Esophagus squamous epithelium (tissue), 5 donors: ENCODE data around the gene GLYAT. TPM values are rescaled to one million over a fixed set of nuclear protein-coding genes. Genes with fewer than 3 reads are reported as not detected.

Experiments used
- DNase-seq: peaks from one replicate; lab custom pipeline; 2025; lab: John Stamatoyannopoulos, UW
- H3K27ac ChIP-seq, 4 donors: fragments of 200-600 bp; sonication (generic); one replicate each; pipeline ENCODE4 v1.5.1; 2016 to 2019; ENCODE audit warnings: mild to moderate bottlenecking in 1 of 4
- H3K27me3 ChIP-seq, 4 donors: fragments of 200-600 bp; sonication (generic); 1 replicate in 3 of 4; 2 replicates in 1 of 4; pipeline versions ENCODE4 v1.5.1 to v1.6.0; 2017 to 2021; ENCODE audit warnings: antibody characterized with exemption in 1 of 4
- H3K36me3 ChIP-seq, 3 donors: fragments of 200-600 bp; sonication (generic); one replicate each; pipeline ENCODE4 v1.5.1; 2016 to 2019
- H3K4me1 ChIP-seq, 3 donors: fragments of 200-600 bp; sonication (generic); one replicate each; pipeline ENCODE4 v1.5.1; 2017 to 2019
- H3K4me3 ChIP-seq, 4 donors: fragments of 200-600 bp; sonication (generic); 1 replicate in 3 of 4; 2 replicates in 1 of 4; pipeline ENCODE4 v1.5.1; 2016 to 2019; ENCODE audit warnings: mild to moderate bottlenecking in 2 of 4, moderate library complexity in 1 of 4
- H3K9me3 ChIP-seq, 3 donors: fragments of 200-600 bp; sonication (generic); one replicate each; pipeline ENCODE4 v1.5.1; 2016 to 2019
- CTCF ChIP-seq, 6 experiments: fragments of 450-650 bp in 4 of 6; fragments of 200-600 bp in 2 of 6; sonication (generic) in 2 of 6; IDR thresholded peaks; one replicate each; pipeline ENCODE4 v1.5.1; 2016 to 2019; ENCODE audit warnings: antibody characterized with exemption in 6 of 6, mild to moderate bottlenecking in 4 of 6, moderate library complexity in 4 of 6
- POLR2A ChIP-seq, 4 donors: fragments of 450-650 bp; IDR thresholded peaks; one replicate each; pipeline ENCODE4 v1.6.1; 2017; ENCODE audit warnings: antibody characterized with exemption in 4 of 4, mild to moderate bottlenecking in 4 of 4, moderate library complexity in 3 of 4
- WGBS, 2 donors: methylation state at CpG; one replicate each; pipeline ENCODE4 v1.1.5; 2018; 5-methylcytosine and 5-hydroxymethylcytosine counted together
- intact Hi-C: fragments of 100-400 bp; cut with DNase I; formaldehyde crosslinking; loops from one replicate; pipeline ENCODE4 v1.15.0; 2022
- total RNA-seq, 4 donors: library from RNA; depleted of rRNA; stranded (reverse); fragments of >200 nt; gene quantifications; one replicate each; pipeline ENCODE4 v1.1.0, GENCODE V29; 2016
- donor health status: DM: yes; HTN: yes; CAD: no.

Gene GLYAT
- total RNA-seq, 4 donors from 2014 or later: not detected

- WGBS, 2 donors: 44 to 56% methylated on average over 4 of the region's 4 CpGs
- Histone ChIP-seq H3K36me3 (no peaks in the 10 kb centered on the region), H3K9me3 (no peaks in the 10 kb centered on the region), H3K4me1 (no peaks in the 10 kb centered on the region), H3K4me3 (no peak overlapping the region), H3K27ac (no peak overlapping the region), H3K27me3 (peaks cover 0 to 4% (median 0%) of the 10 kb centered on the region in 4 donors)
- TF ChIP-seq POLR2A (IDR thresholded peaks at IDR 0.05) (no peak), CTCF (IDR thresholded peaks at IDR 0.05) (no peak)
- no peak for DNase-seq
- intact Hi-C loops: no loop called here
Observed at GRCh38 chr11:58734681-58735490, 3.1 kb upstream of the GLYAT start.

GRCh38 chr11:58730507-58731089 is 1.1 kb downstream of the GLYAT start:
- intact Hi-C loops: no loop called here
- Histone ChIP-seq H3K9me3 (no peaks in the 10 kb centered on the region), H3K27ac (no peak overlapping the region), H3K4me1 (no peaks in the 10 kb centered on the region), H3K36me3 (no peaks in the 10 kb centered on the region), H3K4me3 (no peak overlapping the region), H3K27me3 (peaks cover 0 to 4% (median 0%) of the 10 kb centered on the region in 4 donors)
- no peak for DNase-seq
- TF ChIP-seq POLR2A (IDR thresholded peaks at IDR 0.05) (no peak), CTCF (IDR thresholded peaks at IDR 0.05) (no peak)

GRCh38 chr11:58727415-58727797 is 4.3 kb downstream of the GLYAT start:
- WGBS, 2 donors: 94 to 95% methylated on average over 2 of the region's 2 CpGs
- no peak for DNase-seq

GRCh38 chr11:58726737-58727414 is 4.9 kb downstream of the GLYAT start:
- DNase-seq: no peak
- Histone ChIP-seq H3K27me3 (no peaks in the 10 kb centered on the region), H3K27ac (no peak overlapping the region), H3K9me3 (no peaks in the 10 kb centered on the region), H3K36me3 (no peaks in the 10 kb centered on the region), H3K4me1 (no peaks in the 10 kb centered on the region), H3K4me3 (no peak overlapping the region)
- 8 to 39% methylated on average over 2 of the region's 2 CpGs for WGBS, 2 donors
- intact Hi-C loops: no loop called here
- no peak for TF ChIP-seq POLR2A (IDR thresholded peaks at IDR 0.05)
- TF ChIP-seq CTCF (IDR thresholded peaks at IDR 0.05): no peak

More at GRCh38 chr11:58727415-58727797, 4.3 kb downstream of the GLYAT start:
- Histone ChIP-seq H3K4me1 (no peaks in the 10 kb centered on the region), H3K9me3 (no peaks in the 10 kb centered on the region), H3K27ac (no peak overlapping the region), H3K36me3 (no peaks in the 10 kb centered on the region), H3K4me3 (no peak overlapping the region), H3K27me3 (no peaks in the 10 kb centered on the region)
- intact Hi-C loops: no loop called here
- TF ChIP-seq CTCF (IDR thresholded peaks at IDR 0.05) (no peak), POLR2A (IDR thresholded peaks at IDR 0.05) (no peak)
